K562 (cell line): ENCODE measurements around the gene E2F2. TPM values are rescaled to one million over a fixed set of nuclear protein-coding genes. Genes with fewer than 3 reads are reported as not detected.

Experiments
- ARID1B ChIP-seq: fragments of 450-650 bp; IDR thresholded peaks from 2 replicates; pipeline ENCODE4 v1.6.1; 2016; ENCODE audit warnings: antibody characterized with exemption, mild to moderate bottlenecking, inconsistent platforms
- CREB1 ChIP-seq, 2 experiments: sonication (generic) in 1 of 2; formaldehyde crosslinking in 1 of 2; IDR thresholded peaks; 2 replicates each; pipeline versions ENCODE4 v1.6.1 to v1.8.0; 2012 to 2022; ENCODE audit warnings: inconsistent platforms in 1 of 2, mild to moderate bottlenecking in 1 of 2, missing genetic modification reagents in 1 of 2, moderate library complexity in 1 of 2
- CREB5 ChIP-seq: fragments of 250-450 bp; sonication (Bioruptor Pico); IDR thresholded peaks from 2 replicates; pipeline ENCODE4 v1.5.0; 2020; ENCODE audit warnings: mild to moderate bottlenecking
- MAX ChIP-seq: sonication (generic); formaldehyde crosslinking; IDR thresholded peaks from 2 replicates; pipeline ENCODE4 v1.9.0; 2022; ENCODE audit warnings: mild to moderate bottlenecking, missing genetic modification reagents
- MYC ChIP-seq, 2 experiments: fragments of 250-450 bp in 1 of 2; sonication (Bioruptor Pico) in 1 of 2; IDR thresholded peaks; 2 replicates each; pipeline versions ENCODE4 v1.5.1 to v1.6.1; 2012 to 2021; ENCODE audit warnings: low read depth in 2 of 2, borderline replicate concordance in 1 of 2, improper control_type of control experiment in 1 of 2, low read length in 1 of 2, mild to moderate bottlenecking in 1 of 2, moderate library complexity in 1 of 2
- PHF8 ChIP-seq: fragments of 200-600 bp; sonication (generic); IDR thresholded peaks from 2 replicates; pipeline ENCODE4 v1.6.1; 2012; ENCODE audit warnings: mixed run types, mild to moderate bottlenecking, inconsistent platforms, low read length, moderate library complexity, borderline replicate concordance
- PML ChIP-seq: IDR thresholded peaks from 2 replicates; pipeline ENCODE4 v1.6.1; 2012; ENCODE audit warnings: low read length, inconsistent platforms
- RBM39 ChIP-seq: fragments of 200-400 bp; formaldehyde crosslinking; optimal IDR thresholded peaks from 2 replicates; pipeline ENCODE3; 2018; ENCODE audit warnings: low read depth, low read length
- RNF219 ChIP-seq: fragments of 250-450 bp; sonication (Bioruptor Pico); IDR thresholded peaks from 2 replicates; pipeline ENCODE4 v1.5.0; 2022; ENCODE audit warnings: mild to moderate bottlenecking
- SIN3A ChIP-seq, 2 experiments: fragments of 150-350 bp in 1 of 2; IDR thresholded peaks; 2 replicates each; pipeline ENCODE4 v1.6.1; 2011 to 2016; ENCODE audit warnings: borderline replicate concordance in 2 of 2, low read depth in 2 of 2, low read length in 2 of 2, mild to moderate bottlenecking in 2 of 2, moderate library complexity in 2 of 2; ENCODE audit not compliant: control insufficient read depth in 1 of 2
- ZNF134 ChIP-seq: fragments of 250-450 bp; sonication (Bioruptor Pico); conservative IDR thresholded peaks from 2 replicates; pipeline ENCODE4 v1.4.0; 2020
- ZNF217 ChIP-seq: sonication (generic); formaldehyde crosslinking; IDR thresholded peaks from 2 replicates; pipeline ENCODE4 v1.8.0; 2022; ENCODE audit warnings: mild to moderate bottlenecking, missing genetic modification reagents
- ZNF316 ChIP-seq: fragments of 450-650 bp; IDR thresholded peaks from 2 replicates; pipeline ENCODE4 v1.6.1; 2016
- ZNF57 ChIP-seq: fragments of 450-650 bp; formaldehyde crosslinking; IDR thresholded peaks from 2 replicates; pipeline ENCODE4 v1.4.0; 2020; ENCODE audit warnings: mild to moderate bottlenecking, moderate library complexity
- ZNF696 ChIP-seq: fragments of 250-450 bp; sonication (Bioruptor Pico); conservative IDR thresholded peaks from 2 replicates; pipeline ENCODE4 v1.4.0; 2020; ENCODE audit warnings: mild to moderate bottlenecking, moderate library complexity
- polyA plus RNA-seq, 8 experiments: library from polyadenylated mRNA; depleted of rRNA in 4 of 8; stranded (reverse) in 5 of 8; unstranded in 3 of 8; fragments of >200 nt; fragmentation: Nextera tagmentation in 2 of 8; fragmentation: Illumina TruSeq in 1 of 8; extraction: Ambion mirVana in 2 of 8; extraction: Trizol in 1 of 8; gene quantifications; 2 replicates each; pipeline versions ENCODE4 v1.2.1 to v1.2.3, GENCODE V29; 2011 to 2014; ENCODE audit warnings: inconsistent platforms in 1 of 8, missing spikeins in 1 of 8
- total RNA-seq, 7 experiments: library from RNA; depleted of rRNA in 6 of 7; stranded (reverse); fragments of >200 nt in 6 of 7; fragmentation: Illumina TruSeq in 2 of 7; extraction: Trizol in 2 of 7; gene quantifications; 2 replicates each; pipeline versions ENCODE4 v1.2.1 to v1.2.3, GENCODE V29; 2011 to 2021; ENCODE audit warnings: low replicate concordance in 1 of 7
- TF ChIP-seq, protein P1 (sequence below): fragments of 450-650 bp; formaldehyde crosslinking; IDR thresholded peaks from 2 replicates; pipeline ENCODE4 v1.4.0; 2020; ENCODE audit warnings: mild to moderate bottlenecking, moderate library complexity
- TF ChIP-seq, protein P2 (sequence below): IDR thresholded peaks from 2 replicates; pipeline ENCODE4 v1.6.1; 2011; ENCODE audit not compliant: insufficient read length; ENCODE audit errors: extremely low read depth
- TF ChIP-seq, protein P3 (sequence below): sonication (generic); formaldehyde crosslinking; IDR thresholded peaks from 2 replicates; pipeline ENCODE4 v1.5.0; 2020; ENCODE audit warnings: missing genetic modification reagents

E2F2 gene
- total and polyA plus RNA-seq, 9 of the 15 experiments (the other 6 are each of a cell fraction or from before 2014, with no cell fraction given), result 3.1 to 25.3 (median 11.4) TPM

- TF ChIP-seq, protein P1, sequence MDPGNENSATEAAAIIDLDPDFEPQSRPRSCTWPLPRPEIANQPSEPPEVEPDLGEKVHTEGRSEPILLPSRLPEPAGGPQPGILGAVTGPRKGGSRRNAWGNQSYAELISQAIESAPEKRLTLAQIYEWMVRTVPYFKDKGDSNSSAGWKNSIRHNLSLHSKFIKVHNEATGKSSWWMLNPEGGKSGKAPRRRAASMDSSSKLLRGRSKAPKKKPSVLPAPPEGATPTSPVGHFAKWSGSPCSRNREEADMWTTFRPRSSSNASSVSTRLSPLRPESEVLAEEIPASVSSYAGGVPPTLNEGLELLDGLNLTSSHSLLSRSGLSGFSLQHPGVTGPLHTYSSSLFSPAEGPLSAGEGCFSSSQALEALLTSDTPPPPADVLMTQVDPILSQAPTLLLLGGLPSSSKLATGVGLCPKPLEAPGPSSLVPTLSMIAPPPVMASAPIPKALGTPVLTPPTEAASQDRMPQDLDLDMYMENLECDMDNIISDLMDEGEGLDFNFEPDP (CRISPR knock-in tag), result no peak
- TF ChIP-seq SIN3A (IDR thresholded peaks at IDR 0.05; ENCODE audit: borderline replicate concordance in 2 of 2, control insufficient read depth in 1 of 2, low read depth in 2 of 2, low read length in 2 of 2), result no peak
- no peak for TF ChIP-seq RNF219
- 0 out of 2 replicates have a peak, but pooled peaks have one; percentile 64 for TF ChIP-seq ZNF696 (CRISPR knock-in tag)
- TF ChIP-seq, protein P2, sequence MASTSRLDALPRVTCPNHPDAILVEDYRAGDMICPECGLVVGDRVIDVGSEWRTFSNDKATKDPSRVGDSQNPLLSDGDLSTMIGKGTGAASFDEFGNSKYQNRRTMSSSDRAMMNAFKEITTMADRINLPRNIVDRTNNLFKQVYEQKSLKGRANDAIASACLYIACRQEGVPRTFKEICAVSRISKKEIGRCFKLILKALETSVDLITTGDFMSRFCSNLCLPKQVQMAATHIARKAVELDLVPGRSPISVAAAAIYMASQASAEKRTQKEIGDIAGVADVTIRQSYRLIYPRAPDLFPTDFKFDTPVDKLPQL, result no peak
- TF ChIP-seq ARID1B, result no peak
- no peak for TF ChIP-seq MYC (IDR thresholded peaks at IDR 0.05; ENCODE audit: low read depth, low read length)
- TF ChIP-seq MYC (CRISPR knock-in tag; IDR thresholded peaks at IDR 0.05; ENCODE audit: borderline replicate concordance, low read depth), result peak; percentile 56; the same call in 1 of the 2 replicates
- TF ChIP-seq ZNF134 (CRISPR knock-in tag), result no peak
- peak; percentile 60 for TF ChIP-seq RBM39
- TF ChIP-seq, protein P3, sequence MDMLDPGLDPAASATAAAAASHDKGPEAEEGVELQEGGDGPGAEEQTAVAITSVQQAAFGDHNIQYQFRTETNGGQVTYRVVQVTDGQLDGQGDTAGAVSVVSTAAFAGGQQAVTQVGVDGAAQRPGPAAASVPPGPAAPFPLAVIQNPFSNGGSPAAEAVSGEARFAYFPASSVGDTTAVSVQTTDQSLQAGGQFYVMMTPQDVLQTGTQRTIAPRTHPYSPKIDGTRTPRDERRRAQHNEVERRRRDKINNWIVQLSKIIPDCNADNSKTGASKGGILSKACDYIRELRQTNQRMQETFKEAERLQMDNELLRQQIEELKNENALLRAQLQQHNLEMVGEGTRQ, result no peak
- no peak for TF ChIP-seq PHF8
- TF ChIP-seq CREB1 (IDR thresholded peaks at IDR 0.05), result no peak
- TF ChIP-seq CREB1 (CRISPR knock-in tag; IDR thresholded peaks at IDR 0.05), result no peak
- no peak for TF ChIP-seq ZNF217 (CRISPR knock-in tag)
- TF ChIP-seq MAX (CRISPR knock-in tag), result no peak
- TF ChIP-seq ZNF316, result no peak
- TF ChIP-seq ZNF57 (CRISPR knock-in tag), result no peak
- TF ChIP-seq PML, result 0 out of 2 replicates have a peak, but pooled peaks have one; percentile 51
- TF ChIP-seq CREB5, result no peak
These were observed 24.4 kb upstream of the E2F2 start (continued) for GRCh38 chr1:23555270-23555985.
